ENCODE data around the gene RAI14.
"Not testable (repeated sequence)": the region's sequence is repeated elsewhere in the genome, so short reads cannot be mapped to it uniquely, and the experiment has no call there.

The RAI14 gene

GRCh38 chr5:34724741-34725140 is 68.6 kb downstream of the RAI14 start:
- TF ChIP-seq CTCF (IDR thresholded peaks at IDR 0.05; ENCODE audit: low read depth, low read length) (no peak), EZH2phosphoT487 (IDR thresholded peaks at IDR 0.05; ENCODE audit: low read depth) (no peak)
- Histone ChIP-seq H3K4me3 (ENCODE audit: low read length) (no peak overlapping the region), H3K27ac (ENCODE audit: low read length) (no peak overlapping the region), H2AFZ (ENCODE audit: low read depth, low read length) (no peak overlapping the region), H3K9ac (ENCODE audit: low read length) (no peak overlapping the region), H3K4me1 (ENCODE audit: low read length) (no peaks in the 10 kb centered on the region), H4K20me1 (ENCODE audit: insufficient read depth, low read length) (no peaks in the 10 kb centered on the region), H3K36me3 (replicated peaks; ENCODE audit: low read depth, low read length) (peaks cover 3% of the 10 kb centered on the region), H3K9me3 (ENCODE audit: insufficient read depth, low read length) (no peaks in the 10 kb centered on the region), H3K27me3 (ENCODE audit: low read depth, low read length) (no peaks in the 10 kb centered on the region), H3K79me2 (ENCODE audit: low read length) (peaks cover 7% of the 10 kb centered on the region; the same call in 1 of the 2 replicates), H3K4me2 (ENCODE audit: low read length) (no peak overlapping the region)

GRCh38 chr5:34727166-34727749 is 71.1 kb downstream of the RAI14 start:
- not testable (repeated sequence) for H3K27me3 ChIP-seq (ENCODE audit: low read depth, low read length); H3K4me2 ChIP-seq (ENCODE audit: low read length); H3K4me3 ChIP-seq (ENCODE audit: low read length); H3K79me2 ChIP-seq (ENCODE audit: low read length); H4K20me1 ChIP-seq (ENCODE audit: insufficient read depth, low read length); H3K36me3 ChIP-seq (replicated peaks; ENCODE audit: low read depth, low read length); H3K9ac ChIP-seq (ENCODE audit: low read length); H3K27ac ChIP-seq (ENCODE audit: low read length); H3K9me3 ChIP-seq (ENCODE audit: insufficient read depth, low read length); H3K4me1 ChIP-seq (ENCODE audit: low read length); H2AFZ ChIP-seq (ENCODE audit: low read depth, low read length)

- Histone ChIP-seq H4K20me1 (ENCODE audit: insufficient read depth, low read length) (no peaks in the 10 kb centered on the region), H3K36me3 (replicated peaks; ENCODE audit: low read depth, low read length) (peaks cover 3% of the 10 kb centered on the region), H3K4me2 (ENCODE audit: low read length) (no peak overlapping the region), H3K27me3 (ENCODE audit: low read depth, low read length) (no peaks in the 10 kb centered on the region), H3K79me2 (ENCODE audit: low read length) (peaks cover 3% of the 10 kb centered on the region; the same call in 1 of the 2 replicates), H3K27ac (ENCODE audit: low read length) (no peak overlapping the region), H2AFZ (ENCODE audit: low read depth, low read length) (no peak overlapping the region), H3K9me3 (ENCODE audit: insufficient read depth, low read length) (no peaks in the 10 kb centered on the region), H3K4me3 (ENCODE audit: low read length) (no peak overlapping the region), H3K4me1 (ENCODE audit: low read length) (no peaks in the 10 kb centered on the region), H3K9ac (ENCODE audit: low read length) (no peak overlapping the region)
- TF ChIP-seq EZH2phosphoT487 (IDR thresholded peaks at IDR 0.05; ENCODE audit: low read depth) (no peak), CTCF (IDR thresholded peaks at IDR 0.05; ENCODE audit: low read depth, low read length) (no peak)
Measured at GRCh38 chr5:34728236-34728635, 72.1 kb downstream of the RAI14 start.

- Histone ChIP-seq H2AFZ (ENCODE audit: low read depth, low read length) (no peak overlapping the region), H3K4me3 (ENCODE audit: low read length) (no peak overlapping the region), H3K4me2 (ENCODE audit: low read length) (no peak overlapping the region), H3K79me2 (ENCODE audit: low read length) (peaks cover 3% of the 10 kb centered on the region; the same call in 1 of the 2 replicates), H3K27me3 (ENCODE audit: low read depth, low read length) (no peaks in the 10 kb centered on the region), H4K20me1 (ENCODE audit: insufficient read depth, low read length) (no peaks in the 10 kb centered on the region), H3K4me1 (ENCODE audit: low read length) (no peaks in the 10 kb centered on the region), H3K9ac (ENCODE audit: low read length) (no peak overlapping the region), H3K9me3 (ENCODE audit: insufficient read depth, low read length) (no peaks in the 10 kb centered on the region), H3K36me3 (replicated peaks; ENCODE audit: low read depth, low read length) (peaks cover 4% of the 10 kb centered on the region), H3K27ac (ENCODE audit: low read length) (no peak overlapping the region)
- TF ChIP-seq EZH2phosphoT487 (IDR thresholded peaks at IDR 0.05; ENCODE audit: low read depth) (no peak), CTCF (IDR thresholded peaks at IDR 0.05; ENCODE audit: low read depth, low read length) (no peak)
Measured at GRCh38 chr5:34731435-34732232, 75.5 kb downstream of the RAI14 start.

Measured in OCI-LY3 (cell line).